ENCODE measurements around the gene FAT1. TPM values are rescaled to one million over a fixed set of nuclear protein-coding genes. Genes with fewer than 3 reads are reported as not detected.

FAT1 gene
- total RNA-seq, 1 experiment from 2014 or later, result 92.4 TPM

GRCh38 chr4:186727977-186728519, 4.4 kb upstream of the FAT1 start:
- Histone ChIP-seq H3K4me3 (ENCODE audit: low read length) (peak overlapping the region; percentile 96), H3K79me2 (ENCODE audit: low read length) (peaks cover 31% of the 10 kb centered on the region), H3K4me1 (ENCODE audit: insufficient read depth, low read length) (peaks cover 29% of the 10 kb centered on the region), H3K36me3 (ENCODE audit: low read depth, low read length) (no peaks in the 10 kb centered on the region), H2AFZ (ENCODE audit: low read length) (no peak overlapping the region), H3K9me2 (replicated peaks; ENCODE audit: low read length) (no peaks in the 10 kb centered on the region), H3K9me3 (ENCODE audit: low read length) (no peaks in the 10 kb centered on the region), H3K9ac (ENCODE audit: low read length) (peak overlapping the region; percentile 54), H3K27ac (ENCODE audit: low read length) (peak overlapping the region; percentile 90), H4K20me1 (ENCODE audit: low read length) (no peaks in the 10 kb centered on the region), H3K27me3 (ENCODE audit: low read length) (no peaks in the 10 kb centered on the region), H3F3A (ENCODE audit: low read length, unreplicated experiment) (no peaks in the 10 kb centered on the region), H3K4me2 (ENCODE audit: low read length) (peak overlapping the region; percentile 97)
- TF ChIP-seq EZH2phosphoT487 (IDR thresholded peaks at IDR 0.05; ENCODE audit: borderline replicate concordance, low read length) (no peak), EZH2 (IDR thresholded peaks at IDR 0.05; ENCODE audit: low read length, unreplicated experiment) (no peak), CTCF (conservative IDR thresholded peaks at IDR 0.05; ENCODE audit: low read depth, low read length) (no peak; the same call in 1 of the 2 replicates)
- CTCF ChIA-PET, result interaction anchor here (0.6 kb wide), 1 partner anchor 34 kb away, joined by 4 read pairs; no protein-coding TSS in a partner anchor
- intact Hi-C loops (cut with micrococcal nuclease), result loop anchor here (1.0 to 10.0 kb wide), 9 partner anchors 53 to 879 kb away; no protein-coding TSS in a partner anchor
- BruUV-seq (replicated peaks), result no TSS peak
- POLR2A ChIA-PET (ENCODE audit: unreplicated experiment), result interaction anchor here (0.5 kb wide), 1 partner anchor 61 kb away, joined by 3 read pairs; no protein-coding TSS in a partner anchor
- DNase-seq (peak; percentile 40), ATAC-seq (no peak)

- Histone ChIP-seq H3K9me2 (replicated peaks; ENCODE audit: low read length) (no peaks in the 10 kb centered on the region), H3K9me3 (ENCODE audit: low read length) (no peaks in the 10 kb centered on the region), H3K36me3 (ENCODE audit: low read depth, low read length) (no peaks in the 10 kb centered on the region), H3K27me3 (ENCODE audit: low read length) (no peaks in the 10 kb centered on the region), H3K9ac (ENCODE audit: low read length) (peak overlapping the region; percentile 87), H3K4me2 (ENCODE audit: low read length) (peak overlapping the region; percentile 97), H3K4me3 (ENCODE audit: low read length) (peak overlapping the region; percentile 96), H3K79me2 (ENCODE audit: low read length) (peaks cover 38% of the 10 kb centered on the region), H4K20me1 (ENCODE audit: low read length) (peaks cover 6% of the 10 kb centered on the region; the same call in 1 of the 2 replicates), H3F3A (ENCODE audit: low read length, unreplicated experiment) (no peaks in the 10 kb centered on the region), H3K27ac (ENCODE audit: low read length) (peak overlapping the region; percentile 90), H2AFZ (ENCODE audit: low read length) (peak overlapping the region; percentile 87), H3K4me1 (ENCODE audit: insufficient read depth, low read length) (peaks cover 29% of the 10 kb centered on the region)
- intact Hi-C loops (cut with micrococcal nuclease), result loop anchor here (1.0 to 10.0 kb wide), 4 partner anchors 536 to 880 kb away; no protein-coding TSS in a partner anchor
- ChIA-PET POLR2A (ENCODE audit: unreplicated experiment) (interaction anchor here (0.5 kb wide), 2 partner anchors 54 to 61 kb away, joined by 3 to 5 read pairs; no protein-coding TSS in a partner anchor), CTCF (interaction anchor here (0.6 kb wide), 1 partner anchor 35 kb away, joined by 4 read pairs; no protein-coding TSS in a partner anchor)
- DNase-seq (peak; percentile 15), ATAC-seq (no peak)
- TSS peak; percentile 39 for BruUV-seq (replicated peaks)
- no peak for TF ChIP-seq EZH2phosphoT487 (IDR thresholded peaks at IDR 0.05; ENCODE audit: borderline replicate concordance, low read length)
- TF ChIP-seq EZH2 (IDR thresholded peaks at IDR 0.05; ENCODE audit: low read length, unreplicated experiment), result no peak
- TF ChIP-seq CTCF (conservative IDR thresholded peaks at IDR 0.05; ENCODE audit: low read depth, low read length), result no peak
Observed at GRCh38 chr4:186727169-186727976, 3.7 kb upstream of the FAT1 start.

All from PC-3 (cell line).